B cell (primary cell): ENCODE results near the gene CRTC3.
"Not testable (repeated sequence)": the region's sequence is repeated elsewhere in the genome, so short reads cannot be mapped to it uniquely, and the experiment has no call there.

Experiments used
- EZH2 ChIP-seq: IDR thresholded peaks from 2 replicates; pipeline ENCODE4 v1.6.1; 2012; ENCODE audit warnings: borderline replicate concordance, low read depth, mild to moderate bottlenecking, moderate library complexity, low read length; ENCODE audit not compliant: insufficient read depth, poor library complexity, severe bottlenecking
- TF ChIP-seq, protein P1 (sequence below): fragments of 200-600 bp; IDR thresholded peaks from one replicate; pipeline ENCODE4 v1.8.0; 2022; ENCODE audit warnings: antibody characterized with exemption, mild to moderate bottlenecking

DNA sequence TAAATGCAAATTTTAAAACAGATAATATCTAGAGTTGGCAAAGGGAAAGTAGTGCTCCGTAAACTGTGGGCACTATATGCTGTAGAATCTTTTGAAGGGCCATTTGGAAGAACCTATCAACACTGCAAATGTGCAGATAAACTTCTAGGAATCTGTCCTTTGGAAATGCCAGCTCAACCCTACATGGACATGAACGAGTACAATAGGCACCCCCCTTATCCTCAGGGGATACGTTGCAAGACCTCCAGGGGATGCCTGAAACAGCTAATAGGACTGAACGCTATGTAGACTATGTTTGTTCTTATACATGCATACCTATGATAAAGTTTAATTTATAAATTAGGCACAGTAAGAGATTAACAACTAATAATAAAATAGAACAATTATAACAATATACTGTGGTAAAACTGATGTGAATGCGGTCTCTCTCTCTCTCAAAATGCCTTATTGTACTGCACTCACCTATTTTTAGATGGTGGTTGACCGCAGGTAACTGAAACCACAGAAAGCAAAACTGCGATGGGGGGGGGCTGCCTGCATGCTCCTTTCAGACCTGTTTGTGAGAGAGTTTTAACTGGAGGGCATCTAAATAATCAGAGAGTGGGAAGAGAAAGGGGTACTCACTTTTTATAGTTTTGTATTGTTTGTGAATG lies 127.9 kb downstream of the CRTC3 start:
- TF ChIP-seq, protein P1, sequence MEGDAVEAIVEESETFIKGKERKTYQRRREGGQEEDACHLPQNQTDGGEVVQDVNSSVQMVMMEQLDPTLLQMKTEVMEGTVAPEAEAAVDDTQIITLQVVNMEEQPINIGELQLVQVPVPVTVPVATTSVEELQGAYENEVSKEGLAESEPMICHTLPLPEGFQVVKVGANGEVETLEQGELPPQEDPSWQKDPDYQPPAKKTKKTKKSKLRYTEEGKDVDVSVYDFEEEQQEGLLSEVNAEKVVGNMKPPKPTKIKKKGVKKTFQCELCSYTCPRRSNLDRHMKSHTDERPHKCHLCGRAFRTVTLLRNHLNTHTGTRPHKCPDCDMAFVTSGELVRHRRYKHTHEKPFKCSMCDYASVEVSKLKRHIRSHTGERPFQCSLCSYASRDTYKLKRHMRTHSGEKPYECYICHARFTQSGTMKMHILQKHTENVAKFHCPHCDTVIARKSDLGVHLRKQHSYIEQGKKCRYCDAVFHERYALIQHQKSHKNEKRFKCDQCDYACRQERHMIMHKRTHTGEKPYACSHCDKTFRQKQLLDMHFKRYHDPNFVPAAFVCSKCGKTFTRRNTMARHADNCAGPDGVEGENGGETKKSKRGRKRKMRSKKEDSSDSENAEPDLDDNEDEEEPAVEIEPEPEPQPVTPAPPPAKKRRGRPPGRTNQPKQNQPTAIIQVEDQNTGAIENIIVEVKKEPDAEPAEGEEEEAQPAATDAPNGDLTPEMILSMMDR, result not testable (repeated sequence)
- TF ChIP-seq EZH2, result not testable (repeated sequence)
